Limb (tissue), 2 donors: ENCODE data around the gene TBC1D23.
A peak's percentile ranks its signal among the peaks of the same experiment; 100 is the strongest.
"Not testable (repeated sequence)": the region's sequence is repeated elsewhere in the genome, so short reads cannot be mapped to it uniquely, and the experiment has no call there.

Experiments
- DNase-seq, 2 donors: peaks; one replicate each; pipeline ENCODE4 v3.0.0-alpha.2; 2016; ENCODE audit errors: extremely low spot score in 2 of 2

TBC1D23 gene

GRCh38 chr3:100299016-100299415 lies 38.2 kb downstream of the TBC1D23 start:
- no peak for DNase-seq

DNA sequence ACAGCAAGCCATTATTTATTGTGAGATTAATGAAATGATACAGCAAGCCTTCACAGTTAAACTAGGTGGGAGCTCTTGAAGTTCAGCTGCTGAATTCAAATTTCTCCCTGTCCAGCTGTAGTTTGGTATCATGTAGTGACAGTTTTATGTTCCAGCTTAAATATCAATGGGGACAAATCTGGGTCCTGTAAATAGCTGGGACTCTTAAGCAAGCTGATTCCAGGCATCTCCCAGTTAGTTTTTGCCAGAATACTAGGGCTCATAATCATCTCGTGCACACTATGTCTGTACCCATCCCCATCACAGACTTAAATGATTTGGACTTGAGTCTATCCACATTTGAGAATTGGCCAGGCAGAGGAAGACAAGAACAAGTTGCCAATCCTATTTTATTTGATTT lies 45.9 kb downstream of the TBC1D23 start:
- DNase-seq, result no peak

DNA sequence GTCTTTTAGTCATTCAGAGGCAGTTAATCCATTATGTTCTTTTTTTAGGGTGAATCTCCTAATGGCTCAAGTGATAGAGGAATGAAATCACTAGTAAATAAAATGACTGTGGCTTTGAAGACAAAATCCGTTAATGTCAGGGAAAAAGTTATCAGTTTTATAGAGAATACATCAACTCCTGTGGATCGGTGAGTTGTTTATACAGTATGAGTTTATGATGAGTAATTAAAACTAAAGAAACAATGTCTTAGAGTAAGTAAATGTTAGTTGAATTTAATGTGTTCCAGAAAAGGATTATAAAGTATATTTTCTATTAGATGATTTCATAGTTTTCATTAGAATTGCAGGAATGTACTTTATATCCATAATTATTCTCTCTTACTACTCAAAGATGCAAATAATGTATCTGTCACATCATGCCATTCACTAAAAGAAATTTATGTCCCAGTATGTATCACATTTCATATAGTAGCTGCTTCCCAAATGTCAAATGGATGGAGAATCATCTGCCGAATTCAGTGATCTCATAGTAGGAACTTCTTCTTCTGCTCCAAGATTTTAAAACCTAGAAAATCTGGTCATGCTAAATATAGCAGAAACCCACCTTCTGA lies 49.7 kb downstream of the TBC1D23 start:
- no peak for DNase-seq

DNA sequence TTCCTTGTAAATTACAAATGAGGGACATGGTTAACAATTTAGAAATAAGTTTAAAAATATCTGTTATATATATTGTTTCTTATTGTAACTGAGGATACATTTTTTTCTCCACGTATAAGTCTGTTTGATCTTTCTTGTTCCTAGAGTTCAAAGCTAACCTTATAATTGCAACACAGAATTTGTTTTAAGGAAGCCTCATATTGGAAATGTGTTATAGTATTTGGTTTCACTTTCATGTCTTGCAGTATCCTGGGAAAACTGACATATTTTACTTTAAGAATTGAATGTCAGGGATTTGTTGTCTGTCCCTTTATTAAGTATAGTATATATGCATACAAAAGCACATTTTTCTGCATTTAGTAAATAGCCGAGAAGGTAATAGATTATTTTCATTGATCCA lies 50.2 kb downstream of the TBC1D23 start:
- DNase-seq, result no peak

- peak in 1 of 2 donors; percentile 51 for DNase-seq
Measured at GRCh38 chr3:100316641-100317069, 55.9 kb downstream of the TBC1D23 start.

DNA sequence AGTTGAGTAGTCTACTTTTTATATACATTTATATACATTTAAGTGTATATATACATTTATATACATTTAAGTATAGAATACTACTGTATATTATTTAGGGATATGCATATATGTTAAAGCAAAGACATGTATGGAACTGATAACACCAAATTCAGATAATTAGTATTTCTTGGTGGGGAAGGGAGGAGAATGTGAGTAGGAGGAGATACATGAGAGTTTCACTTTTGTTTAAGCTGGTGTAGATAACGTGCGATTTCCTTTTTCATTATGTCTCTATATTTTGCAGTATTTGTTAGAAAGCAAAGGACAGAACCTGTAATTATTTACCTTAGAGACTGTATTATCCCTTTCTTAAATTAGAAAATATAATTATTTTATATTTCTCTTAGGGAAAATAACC lies 57.1 kb downstream of the TBC1D23 start:
- DNase-seq, result no peak

DNA sequence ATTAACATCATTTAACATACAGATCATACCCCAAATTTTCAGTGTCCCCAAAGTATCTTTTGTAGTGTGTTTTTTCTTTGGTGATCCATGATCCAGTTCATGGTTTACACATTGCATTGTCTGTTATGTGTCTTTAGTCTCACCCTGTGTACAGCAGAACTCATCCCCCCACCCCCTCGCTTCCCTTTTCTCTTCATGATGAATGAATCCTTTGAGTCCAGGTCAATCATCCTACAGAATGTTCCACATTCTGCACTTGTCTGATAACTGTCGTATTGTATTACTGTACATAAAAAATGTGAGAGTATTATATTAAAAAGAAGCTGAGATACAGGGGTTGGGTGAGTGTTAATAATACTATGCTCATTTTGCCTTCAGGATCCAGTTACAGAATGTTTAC lies 59.2 kb downstream of the TBC1D23 start:
- DNase-seq, result no peak

DNA sequence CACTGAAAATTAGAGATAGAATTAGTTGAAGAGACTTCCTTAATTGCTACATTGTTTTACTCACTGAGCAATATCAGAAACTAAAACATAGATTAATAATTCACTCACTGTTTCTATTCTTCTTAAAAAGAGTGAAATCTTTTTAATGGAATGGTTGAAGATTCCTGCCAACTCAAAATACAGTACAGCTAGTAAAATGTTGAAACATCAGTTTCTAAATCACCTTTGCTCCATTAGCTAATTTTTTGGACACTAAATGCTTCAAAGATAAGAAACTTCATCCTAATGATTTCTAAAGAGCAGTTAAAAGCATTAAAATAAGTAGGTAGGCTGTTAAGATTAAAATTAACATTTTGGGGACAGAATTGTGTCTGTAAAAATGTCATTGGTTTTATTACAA lies 63.3 kb downstream of the TBC1D23 start:
- DNase-seq, result no peak

DNA sequence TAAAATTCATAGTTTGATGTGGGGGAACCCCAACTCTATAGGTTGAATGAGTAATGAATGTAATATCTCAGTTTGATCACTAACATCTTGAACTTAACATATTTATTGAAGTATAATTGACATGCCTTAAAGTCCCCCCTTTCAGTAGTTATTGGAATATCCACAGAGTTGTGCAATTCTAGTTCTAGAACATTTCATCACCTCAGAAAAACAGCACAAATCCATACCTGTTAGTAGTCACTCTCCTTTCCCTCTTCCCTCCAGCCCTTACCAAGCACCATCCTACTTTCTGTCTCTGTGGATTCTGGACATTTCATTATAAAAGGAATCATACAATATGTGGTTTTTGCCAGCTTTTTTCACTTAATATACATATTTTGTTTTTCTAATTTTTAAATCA lies 65.0 kb downstream of the TBC1D23 start:
- no peak for DNase-seq

DNA sequence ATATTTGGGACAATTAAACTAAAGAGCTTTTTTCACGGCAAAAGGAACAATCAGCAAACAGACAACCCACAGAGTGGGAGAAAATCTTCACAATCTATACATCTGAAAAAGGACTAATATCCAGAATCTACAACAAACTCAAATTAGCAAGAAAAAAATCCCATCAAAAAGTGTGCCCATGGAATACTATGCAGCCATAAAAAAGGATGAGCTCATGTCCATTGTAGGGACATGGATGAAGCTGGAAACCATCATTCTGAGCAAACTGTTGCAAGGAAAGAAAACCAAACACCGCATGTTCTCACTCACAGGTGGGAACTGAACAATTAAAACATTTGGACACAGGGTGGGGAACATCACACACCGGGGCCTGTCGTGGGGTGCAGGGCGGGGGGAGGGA lies 66.6 kb downstream of the TBC1D23 start:
- not testable (repeated sequence) for DNase-seq

GRCh38 chr3:100329800-100330489 lies 69.2 kb downstream of the TBC1D23 start:
- no peak for DNase-seq

GRCh38 chr3:100330651-100331050 lies 69.9 kb downstream of the TBC1D23 start:
- DNase-seq, result no peak

GRCh38 chr3:100331660-100332059 lies 70.9 kb downstream of the TBC1D23 start:
- no peak for DNase-seq

DNA sequence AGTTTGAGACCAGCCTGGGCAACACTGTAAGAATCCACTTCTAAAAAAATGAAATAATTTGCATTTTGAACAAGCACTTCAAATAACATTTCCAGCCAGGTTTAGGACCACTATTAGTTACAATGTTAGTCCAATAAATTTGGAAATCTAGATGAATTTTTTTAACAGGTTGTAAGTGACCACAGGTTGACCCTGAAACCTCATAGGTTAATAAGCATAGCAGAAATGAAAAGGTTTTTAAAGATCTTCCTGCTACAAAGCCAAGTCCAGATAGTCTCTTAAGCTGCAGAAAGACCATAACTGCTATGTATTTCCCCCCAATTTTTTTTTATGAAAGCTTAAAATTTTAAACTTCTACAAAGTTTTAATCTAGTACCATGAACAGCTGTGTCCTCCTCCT lies 72.3 kb downstream of the TBC1D23 start:
- DNase-seq, result no peak

DNA sequence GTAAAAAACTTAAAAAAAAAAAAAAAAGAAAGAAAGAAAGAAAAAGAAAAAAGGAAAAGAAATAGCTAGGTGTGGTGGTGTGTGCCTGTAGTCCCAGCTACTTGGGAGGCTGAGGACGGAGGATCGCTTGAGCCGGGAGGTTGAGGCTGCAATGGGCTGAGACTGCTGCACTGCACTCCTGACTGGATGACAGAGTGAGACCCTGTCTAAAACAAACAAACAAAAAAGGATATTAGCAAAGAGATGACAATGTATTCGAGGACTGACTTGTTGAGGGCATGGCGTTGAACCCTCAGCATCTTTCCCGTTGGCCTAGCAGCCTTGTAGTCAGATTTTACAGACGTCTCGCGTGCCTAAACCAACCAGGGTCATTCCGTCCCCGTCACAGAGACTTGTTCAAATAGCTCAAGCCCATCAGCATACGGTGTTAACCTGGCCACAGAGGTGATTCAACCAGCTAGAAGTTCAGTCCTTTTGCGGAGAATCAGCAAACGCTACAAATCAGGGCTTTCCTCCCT lies 73.2 kb downstream of the TBC1D23 start:
- DNase-seq, result no peak

DNA sequence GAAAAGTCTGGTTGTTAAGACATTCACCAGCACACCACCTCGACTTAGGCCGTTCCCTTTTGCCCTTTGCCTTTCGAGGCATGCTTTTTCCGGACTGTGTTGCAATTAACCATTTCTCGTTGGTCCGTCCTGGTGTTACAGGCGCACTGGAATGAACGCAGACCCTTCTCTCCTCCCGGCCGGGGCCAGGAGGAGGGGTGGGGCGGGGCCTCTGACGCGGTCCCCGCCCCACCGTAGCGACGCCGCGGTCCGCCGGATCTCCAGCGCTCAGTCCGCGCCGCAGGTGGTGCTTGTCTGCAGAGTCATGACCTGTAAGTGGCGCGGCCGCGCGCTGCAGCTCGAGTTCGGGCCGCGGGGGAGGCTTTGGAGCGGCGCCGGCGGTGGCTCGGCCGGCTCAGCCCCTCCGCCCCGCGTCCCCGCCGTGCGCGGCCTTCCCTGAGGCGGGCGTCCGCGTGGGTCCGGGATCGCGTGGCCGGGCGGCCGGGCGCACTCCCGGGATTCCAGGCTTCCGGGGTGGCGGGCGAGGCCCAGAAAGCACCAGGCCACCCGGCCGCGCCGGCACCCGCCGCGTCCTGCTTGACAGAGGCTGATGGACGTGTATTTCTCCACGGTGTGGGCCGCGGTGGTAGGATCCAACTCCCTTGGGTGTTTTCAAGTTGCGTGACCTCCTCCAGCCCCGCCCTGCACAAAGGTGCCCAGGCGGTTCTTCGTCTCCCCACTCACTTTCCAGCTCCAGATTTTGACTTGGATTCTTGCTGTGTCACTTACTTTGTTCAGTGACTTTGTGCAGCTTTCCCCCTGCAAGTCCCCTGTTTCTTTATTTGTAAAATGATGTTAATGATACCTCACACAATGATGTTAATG lies 73.9 kb downstream of the TBC1D23 start, which contains the start of gene NIT2:
Gene NIT2 (plus strand): TSS at position 270 of the 864 bp plus-strand sequence. CDS start 35 bp downstream, at position 305.
- peak; percentile 75 to 84 for DNase-seq

DNA sequence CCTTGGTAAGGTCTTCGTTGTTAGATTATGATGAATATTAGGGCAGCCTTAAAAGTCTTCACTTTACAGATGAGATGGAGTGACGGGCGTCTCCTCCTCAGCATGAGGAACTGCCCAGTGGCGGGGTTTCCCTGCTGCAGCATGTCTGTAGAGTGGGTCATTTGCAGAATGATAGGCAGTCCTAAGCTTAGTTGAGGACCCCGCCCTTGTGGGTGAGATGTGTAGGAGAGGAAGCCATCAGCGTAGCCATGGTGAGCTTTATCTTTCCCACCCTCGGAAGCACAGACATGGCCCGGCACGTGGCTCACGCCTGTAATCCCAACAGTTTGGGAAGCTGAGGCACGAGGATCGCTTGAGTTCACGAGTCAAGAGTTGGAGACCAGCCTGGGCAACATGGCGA lies 74.6 kb downstream of the TBC1D23 start:
- DNase-seq, result no peak

DNA sequence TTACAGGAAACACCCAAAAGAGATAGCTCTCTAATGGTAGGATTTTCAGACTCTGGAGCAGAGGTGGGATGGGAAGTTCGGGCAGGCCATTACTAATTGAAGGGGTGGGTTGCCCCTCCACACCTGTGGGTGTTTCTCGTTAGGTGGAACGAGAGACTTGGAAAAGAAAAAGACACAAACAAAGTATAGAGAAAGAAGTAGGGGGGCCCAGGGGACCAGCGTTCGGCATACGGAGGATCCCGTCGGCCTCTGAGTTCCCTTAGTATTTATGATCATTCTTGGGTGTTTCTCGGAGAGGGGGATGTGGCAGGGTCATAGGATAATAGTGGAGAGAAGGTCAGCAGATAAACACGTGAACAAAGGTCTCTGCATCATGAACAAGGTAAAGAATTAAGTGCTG lies 75.4 kb downstream of the TBC1D23 start:
- not testable (repeated sequence) for DNase-seq

GRCh38 chr3:100338911-100339310 lies 78.1 kb downstream of the TBC1D23 start:
- DNase-seq, result no peak

DNA sequence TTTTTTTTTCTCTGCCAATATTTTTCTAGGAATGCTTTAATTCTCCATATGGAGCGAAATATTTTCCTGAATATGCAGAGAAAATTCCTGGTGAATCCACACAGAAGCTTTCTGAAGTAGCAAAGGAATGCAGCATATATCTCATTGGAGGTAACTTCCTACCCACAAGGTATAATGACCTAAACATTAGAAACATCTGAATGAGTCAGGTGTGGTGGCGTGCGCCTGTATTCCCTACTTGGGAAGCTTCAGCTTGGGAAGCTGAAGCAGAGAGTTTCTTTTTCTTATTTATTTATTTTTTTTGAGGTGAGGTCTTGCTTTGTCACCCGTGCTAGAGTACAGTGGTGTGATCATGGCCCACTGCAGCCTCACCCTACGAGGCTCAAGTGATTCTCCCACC lies 79.0 kb downstream of the TBC1D23 start:
- no peak for DNase-seq

- DNase-seq, result no peak
Measured at GRCh38 chr3:100340527-100340926, 79.7 kb downstream of the TBC1D23 start.

GRCh38 chr3:100348727-100349126 lies 87.9 kb downstream of the TBC1D23 start:
- no peak for DNase-seq
